Head of caudate nucleus (tissue), 42 donors: ENCODE results near the gene SLC25A30.

Experiments
- DNase-seq, 42 donors: peaks; one replicate each; pipeline versions ENCODE4 v3.0.0 to v3.0.0-alpha.2; 2020 to 2021; ENCODE audit warnings: mixed read lengths in 7 of 42
- intact Hi-C: fragments of 100-400 bp; cut with DNase I; formaldehyde crosslinking; loops from one replicate; pipeline ENCODE4 v1.15.0; 2022

The SLC25A30 gene

DNA sequence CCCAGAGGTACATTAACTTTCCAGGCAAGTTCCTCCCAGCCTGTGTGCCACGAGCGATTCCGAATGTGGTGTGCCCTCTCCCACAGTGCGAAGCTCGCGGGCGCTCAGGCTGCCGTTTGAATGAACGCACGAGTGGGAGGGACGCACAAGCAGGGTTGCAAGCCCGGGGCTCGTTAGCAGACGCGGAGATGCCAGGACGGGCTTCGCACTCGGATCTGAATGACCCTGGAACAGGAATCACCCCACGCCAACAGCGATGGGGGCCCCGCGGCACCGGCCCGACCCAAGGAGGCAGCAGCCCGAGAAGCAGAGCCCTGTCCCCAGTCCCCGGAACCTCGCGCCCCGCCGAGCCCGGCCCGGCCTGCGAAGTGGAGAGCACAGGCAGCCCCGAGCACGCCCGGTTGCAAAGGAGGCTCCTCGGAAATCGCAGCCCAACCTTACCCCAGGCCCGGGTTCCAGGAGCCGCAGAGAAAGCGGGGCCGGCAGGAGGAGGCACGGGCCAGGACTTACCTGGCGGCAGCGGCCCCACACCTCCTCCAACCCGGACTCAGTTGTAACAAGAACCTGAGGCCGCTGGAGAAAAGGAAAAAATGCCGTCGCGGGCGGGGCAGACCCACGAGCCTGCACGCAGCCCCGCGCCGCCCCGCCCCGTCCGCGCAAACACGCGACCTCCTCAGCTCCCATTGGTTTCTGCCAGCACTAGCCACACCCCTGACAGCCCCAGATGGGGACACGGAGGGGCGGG, at the start of gene SLC25A30:
TSS of gene SLC25A30 (minus strand) at position 584 of the 745 bp plus-strand sequence. CDS start 6,948 bp downstream, outside the sequence.
- peak; percentile 82 to 98 (median 94) for DNase-seq
- intact Hi-C loops, result no loop called here

GRCh38 chr13:45466359-45466758, 48.2 kb upstream of the SLC25A30 start:
- intact Hi-C loops, result no loop called here
- no peak for DNase-seq

DNA sequence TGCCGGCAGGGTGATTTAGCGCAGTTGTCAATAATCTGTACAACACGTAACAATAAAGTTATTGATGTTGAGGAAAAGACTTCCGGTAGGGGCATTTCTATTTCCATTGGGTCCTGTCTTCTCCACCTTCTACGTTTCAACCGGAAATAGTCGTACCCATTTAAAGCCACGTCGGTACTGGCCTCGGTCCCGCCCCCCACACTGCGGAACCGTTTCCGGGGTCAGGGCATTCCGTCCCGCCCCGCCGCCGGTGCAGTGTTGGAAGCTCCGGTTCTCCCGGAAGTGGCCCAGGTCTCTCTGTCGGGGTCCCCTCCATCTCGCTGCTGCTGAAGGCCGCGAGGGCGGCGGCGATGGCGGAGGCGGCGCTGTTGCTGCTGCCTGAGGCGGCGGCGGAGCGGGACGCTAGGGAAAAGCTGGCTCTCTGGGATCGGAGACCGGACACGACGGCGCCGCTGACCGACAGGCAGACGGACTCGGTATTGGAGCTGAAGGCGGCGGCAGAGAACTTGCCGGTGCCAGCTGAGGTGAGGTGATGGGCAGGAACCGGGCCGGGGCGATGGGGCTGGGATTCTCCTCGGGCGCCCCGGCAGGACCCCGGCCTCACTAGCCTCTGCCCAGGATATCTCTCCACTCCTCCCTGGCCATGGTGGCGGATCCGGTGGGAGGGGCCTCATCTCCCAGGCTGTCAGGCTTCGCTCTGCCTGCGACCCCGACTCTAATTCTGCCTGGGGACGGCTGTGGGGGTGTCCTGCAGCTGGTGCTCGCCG, 46.7 kb upstream of the SLC25A30 start, which contains the start of gene COG3:
TSS of gene COG3 (plus strand) at position 253 of the 767 bp plus-strand sequence. CDS start at position 351, 98 bp downstream.
- intact Hi-C loops, result no loop called here
- peak; percentile 91 to 98 (median 96) for DNase-seq

DNA sequence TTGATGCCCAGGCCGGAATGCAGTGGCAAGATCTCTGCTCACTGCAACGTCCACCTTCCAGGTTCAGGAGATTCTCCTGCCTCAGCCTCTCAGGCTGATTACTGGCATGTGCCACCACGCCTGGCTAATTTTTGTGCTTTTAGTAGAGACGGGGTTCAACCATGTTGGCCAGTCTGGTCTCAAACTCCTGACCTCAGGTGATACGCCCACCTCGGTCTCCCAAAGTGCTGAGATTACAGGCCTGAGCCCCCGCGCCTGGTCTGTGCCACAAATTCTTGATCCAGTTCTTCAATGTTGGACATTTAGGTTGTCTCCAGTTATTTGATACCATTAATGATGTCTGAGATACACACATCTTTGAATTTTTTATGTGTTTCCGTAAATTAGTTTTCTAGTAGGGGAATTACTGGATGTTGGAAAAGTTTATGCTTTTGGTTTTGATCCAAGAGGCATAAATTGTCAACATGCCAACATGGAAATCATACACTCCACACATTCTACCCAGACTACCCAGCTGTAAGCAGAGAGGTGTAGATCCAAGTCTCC, 46.0 kb upstream of the SLC25A30 start:
- DNase-seq, result peak in 9 of 42 donors; percentile 3 to 44 (median 14)
- intact Hi-C loops, result no loop called here

GRCh38 chr13:45456196-45456972, 38.2 kb upstream of the SLC25A30 start:
- intact Hi-C loops, result no loop called here
- DNase-seq, result no peak

- no peak for DNase-seq
- intact Hi-C loops, result no loop called here
Measured at GRCh38 chr13:45454204-45454603, 36.0 kb upstream of the SLC25A30 start.

GRCh38 chr13:45451282-45451681, 33.1 kb upstream of the SLC25A30 start:
- intact Hi-C loops, result no loop called here
- no peak for DNase-seq

GRCh38 chr13:45448965-45449559, 30.9 kb upstream of the SLC25A30 start:
- no peak for DNase-seq
- intact Hi-C loops, result no loop called here

DNA sequence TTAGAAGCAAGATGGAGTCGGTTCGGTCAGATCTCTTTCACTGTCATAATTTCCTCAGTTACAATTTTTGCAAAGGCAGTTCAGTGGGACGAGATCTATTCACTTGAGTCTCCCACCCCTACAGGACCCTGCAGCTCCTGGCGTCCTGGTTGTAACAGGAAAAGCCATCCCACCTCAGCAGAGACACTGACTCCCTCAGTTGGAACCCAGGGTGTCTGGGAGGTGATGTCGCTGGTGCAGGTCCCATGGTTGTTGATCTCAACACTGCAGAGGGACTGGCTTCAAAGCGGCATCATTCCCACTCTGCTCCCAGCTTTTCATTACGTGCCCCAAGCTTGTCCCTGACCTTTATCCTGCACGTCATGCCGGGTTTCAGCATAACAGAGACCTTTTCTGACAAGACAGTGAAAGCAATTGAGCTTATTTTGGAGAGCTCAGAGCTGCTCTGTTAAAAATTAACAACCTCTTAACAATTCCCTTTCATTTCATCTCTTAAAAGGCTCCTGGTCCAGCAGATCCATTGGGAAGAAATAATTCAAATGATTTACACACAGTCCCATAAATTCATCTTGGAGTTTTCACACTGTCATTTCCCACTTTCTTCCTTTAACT, 29.0 kb upstream of the SLC25A30 start:
- DNase-seq, result no peak

DNA sequence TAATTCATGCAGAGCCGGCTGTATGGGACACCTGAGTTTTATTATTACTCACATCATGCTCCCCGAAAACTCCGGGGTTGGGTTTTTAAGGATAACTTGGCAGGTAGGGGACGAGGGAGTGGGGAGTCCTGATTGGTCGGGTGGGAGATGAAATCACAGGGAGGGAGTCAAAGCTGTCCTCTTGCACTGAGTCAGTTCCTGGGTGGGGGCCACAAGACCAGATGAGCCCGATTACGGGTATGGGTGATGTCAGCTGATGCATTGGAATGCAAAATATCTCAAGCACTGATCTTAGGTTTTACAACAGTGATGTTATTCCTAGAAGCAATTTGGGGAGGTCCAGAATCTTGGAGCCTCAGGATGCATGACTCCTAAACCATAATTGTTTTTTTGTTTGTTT, 28.0 kb upstream of the SLC25A30 start:
- DNase-seq, result no peak
- intact Hi-C loops, result no loop called here

More for the DNA sequence above, 29.0 kb upstream of the SLC25A30 start:
- intact Hi-C loops, result no loop called here

DNA sequence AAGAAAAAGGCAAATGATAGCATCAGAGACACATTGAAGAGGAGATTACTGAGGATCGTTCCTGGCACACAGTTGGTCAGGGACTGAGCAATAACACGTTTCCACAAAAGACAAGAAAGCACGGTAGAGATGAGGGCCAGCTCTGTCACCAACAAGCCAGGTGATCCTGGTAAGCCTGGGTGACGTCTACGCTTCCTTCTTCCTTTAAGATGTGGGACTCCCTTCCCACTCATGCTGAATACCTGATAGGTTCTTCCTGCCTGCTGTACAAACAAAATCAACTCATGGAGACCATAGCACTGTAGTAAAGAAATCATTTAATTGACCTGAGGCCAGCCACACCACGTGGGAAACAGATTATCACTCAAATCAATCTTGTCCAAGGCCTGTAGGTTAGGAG, 26.9 kb upstream of the SLC25A30 start:
- peak in 1 of 42 donors; percentile 13 for DNase-seq
- intact Hi-C loops, result no loop called here

DNA sequence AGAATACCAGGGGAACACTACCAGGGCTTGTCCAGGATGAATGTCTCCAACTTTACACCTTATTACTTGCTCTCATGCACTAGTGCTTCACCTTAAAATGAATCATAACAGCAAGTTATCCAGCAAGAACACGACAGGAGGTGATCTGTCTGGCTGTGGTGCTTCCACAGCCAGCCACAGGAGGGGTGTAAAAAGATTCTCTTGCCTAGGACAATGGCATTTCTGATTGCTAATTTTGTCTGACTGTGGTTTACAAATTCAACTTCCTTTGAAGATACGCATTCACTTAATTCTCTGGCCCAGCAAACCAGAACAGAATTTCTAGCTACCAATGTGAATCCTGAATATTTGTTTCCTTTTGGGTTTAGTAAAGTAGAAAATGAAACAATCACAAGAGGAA, 23.5 kb upstream of the SLC25A30 start:
- intact Hi-C loops, result no loop called here
- no peak for DNase-seq

- no peak for DNase-seq
- intact Hi-C loops, result no loop called here
Measured at GRCh38 chr13:45439781-45440462, 21.7 kb upstream of the SLC25A30 start.

DNA sequence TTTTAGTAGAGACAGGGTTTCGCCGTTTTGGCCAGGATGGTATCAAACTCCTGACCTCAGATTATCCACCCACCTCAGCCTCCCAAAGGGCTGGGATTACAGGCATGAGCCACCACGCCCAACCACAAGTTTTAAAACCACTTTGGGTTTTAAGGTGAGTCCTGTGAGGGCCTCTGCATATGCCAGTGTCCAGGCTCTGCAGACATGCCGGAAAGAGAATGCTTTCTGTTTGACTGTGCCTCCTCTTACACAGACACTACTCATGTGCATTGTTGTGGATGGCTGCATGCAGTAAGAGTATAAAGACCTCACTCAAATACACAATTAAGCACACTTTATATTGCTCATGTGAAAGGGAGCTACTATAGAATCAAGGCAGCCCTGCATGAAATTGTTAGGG, 20.8 kb upstream of the SLC25A30 start:
- intact Hi-C loops, result no loop called here
- DNase-seq, result no peak

DNA sequence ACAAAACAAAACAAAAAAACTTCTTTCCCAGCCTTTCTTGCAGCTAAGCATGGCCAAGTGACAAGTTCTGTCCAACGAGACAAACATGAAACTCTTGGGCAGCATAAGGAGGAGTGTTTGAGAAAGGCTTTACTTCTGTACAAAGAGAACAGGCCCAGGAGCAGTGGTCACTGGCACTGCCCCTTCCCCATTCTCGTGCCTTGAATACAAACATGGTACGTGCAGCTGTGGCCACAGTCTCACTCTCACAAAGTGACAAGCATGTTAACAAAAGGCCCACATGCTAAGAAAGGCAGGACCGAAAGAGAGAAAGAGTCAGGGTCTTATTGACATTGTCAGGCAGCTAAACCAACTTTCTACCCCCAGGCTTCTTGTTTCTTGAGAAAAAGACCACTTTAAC, 19.8 kb upstream of the SLC25A30 start:
- DNase-seq, result no peak
- intact Hi-C loops, result no loop called here

DNA sequence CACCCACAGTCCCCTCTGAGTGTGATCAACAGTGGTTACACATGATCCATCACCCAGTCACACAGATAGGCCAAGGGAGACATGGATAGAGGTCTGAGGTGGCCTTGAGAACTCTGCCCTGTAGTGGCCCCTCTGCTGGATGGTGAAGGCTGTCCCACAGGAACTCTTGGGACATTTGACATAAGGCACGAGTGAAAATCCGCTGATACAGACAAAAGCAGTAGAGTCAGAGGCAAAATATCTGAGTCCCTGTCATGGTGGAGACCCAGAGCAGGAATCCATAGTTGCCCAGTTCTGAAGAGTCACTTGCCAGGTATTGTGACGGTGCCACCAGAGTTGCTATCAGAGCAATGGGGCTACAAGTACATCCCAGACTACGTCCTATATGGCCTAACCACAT, 18.8 kb upstream of the SLC25A30 start:
- no peak for DNase-seq
- intact Hi-C loops, result no loop called here

DNA sequence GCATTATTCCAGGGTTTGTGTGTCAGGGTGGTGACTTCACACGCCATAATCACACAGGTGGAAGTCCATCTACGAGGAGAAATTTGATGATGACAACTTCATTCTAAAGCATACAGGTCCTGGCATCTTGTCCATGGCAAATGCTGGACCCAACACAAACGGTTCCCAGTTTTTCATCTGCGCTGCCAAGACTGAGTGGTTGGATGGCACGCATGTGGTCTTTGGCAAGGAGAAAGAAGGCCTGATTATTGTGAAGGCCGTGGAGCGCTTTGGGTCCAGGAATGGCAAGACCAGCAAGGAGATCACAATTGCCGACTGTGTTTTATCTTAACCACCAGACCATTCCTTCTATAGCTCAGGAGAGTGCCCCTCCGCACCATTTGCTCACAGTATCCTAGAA, 18.2 kb upstream of the SLC25A30 start:
- intact Hi-C loops, result no loop called here

More for the DNA sequence above, 18.2 kb upstream of the SLC25A30 start:
- no peak for DNase-seq
